Right cardiac atrium (tissue), 5 donors: ENCODE results near the gene SULT1A2. TPM values are rescaled to one million over a fixed set of nuclear protein-coding genes. Genes with fewer than 3 reads are reported as not detected.
A peak's percentile ranks its signal among the peaks of the same experiment; 100 is the strongest.
"Not testable (repeated sequence)": the region's sequence is repeated elsewhere in the genome, so short reads cannot be mapped to it uniquely, and the experiment has no call there.

ENCODE experiments used
- ATAC-seq, 2 donors: fragments of 200-7000 bp; cut with Tn5 transposase; one replicate each; pipeline versions ENCODE4 v1.8.0 to v1.9.1; 2020; ENCODE audit warnings: moderate library complexity in 2 of 2, mild to moderate bottlenecking in 1 of 2
- DNase-seq, 3 donors: peaks; one replicate each; pipeline ENCODE4 v3.0.0-alpha.2; 2020
- H3K27ac ChIP-seq: one replicate; pipeline ENCODE4 v1.5.1; 2013; ENCODE audit warnings: mild to moderate bottlenecking, low read length, control low read depth, moderate library complexity
- H3K27me3 ChIP-seq: one replicate; pipeline ENCODE4 v1.6.1; 2013; ENCODE audit not compliant: control insufficient read depth, insufficient read depth
- H3K4me1 ChIP-seq: one replicate; pipeline ENCODE4 v1.6.1; 2013; ENCODE audit warnings: low read length; ENCODE audit not compliant: control insufficient read depth, insufficient read depth
- H3K4me3 ChIP-seq: one replicate; pipeline ENCODE4 v1.5.1; 2013; ENCODE audit warnings: low read length, control low read depth
- H3K9me3 ChIP-seq: one replicate; pipeline ENCODE4 v1.6.1; 2013; ENCODE audit warnings: low read length; ENCODE audit not compliant: control insufficient read depth
- WGBS: extraction: QIAGEN DNeasy Blood & Tissue Kit; methylation state at CpG from one replicate; pipeline ENCODE4 v1.1.7; 2013; 5-methylcytosine and 5-hydroxymethylcytosine counted together
- intact Hi-C, 4 donors: fragments of 100-400 bp; cut with DNase I; formaldehyde crosslinking; loops; one replicate each; pipeline versions ENCODE4 v1.11.0 to v1.14.0; 2022 to 2023
- polyA plus RNA-seq: library from polyadenylated mRNA; stranded (reverse); fragments of 200-250 nt; gene quantifications from one replicate; pipeline ENCODE4 v1.2.3, GENCODE V29; 2013
- total RNA-seq, 4 donors: library from RNA; stranded (reverse); fragmentation: NEBNext Ultra II Directional; extraction: Animal tissue kit (Norgen Biotek cat#: 25700); gene quantifications; one replicate each; pipeline ENCODE4 v1.2.1, GENCODE V29; 2021
- donor health status: healthy with polysubstance abuse.
- donor health status: DM: no; HTN: yes; CAD: no.
- donor health status: DM: no; HTN: no; CAD: no.
- donor health status: DM: no; HTN: yes; CAD: no; lungs with severe emphysema.
- donor health status: DM: yes; HTN: yes; CAD: no.

The SULT1A2 gene
- total and polyA plus RNA-seq, 5 donors, result 2.1 to 3.8 (median 2.4) TPM

- no peak overlapping the region for H3K4me3 ChIP-seq
- intact Hi-C loops, result loop anchor here in 1 of 4 donors (10.0 kb wide), 1 partner anchor 123 kb away; the partner anchor contains the start of genes APOBR and CLN3
- ATAC-seq, result no peak
Observed at GRCh38 chr16:28617874-28618273, 21.0 kb upstream of the SULT1A2 start.

GRCh38 chr16:28616636-28617035, 19.8 kb upstream of the SULT1A2 start:
- intact Hi-C loops, result loop anchor here in 1 of 4 donors (10.0 kb wide), 1 partner anchor 122 kb away; the partner anchor contains the start of genes APOBR and CLN3
- Histone ChIP-seq H3K27ac (no peak overlapping the region), H3K9me3 (no peaks in the 10 kb centered on the region), H3K4me3 (no peak overlapping the region), H3K27me3 (no peaks in the 10 kb centered on the region), H3K4me1 (no peaks in the 10 kb centered on the region)
- ATAC-seq, result no peak
- DNase-seq, result no peak
- WGBS, result 67% methylated on average over 7 of the region's 7 CpGs

More at GRCh38 chr16:28617874-28618273, 21.0 kb upstream of the SULT1A2 start:
- H3K9me3 ChIP-seq, result no peaks in the 10 kb centered on the region
- WGBS, result 61% methylated on average over 4 of the region's 4 CpGs
- no peaks in the 10 kb centered on the region for H3K27me3 ChIP-seq
- no peak overlapping the region for H3K27ac ChIP-seq
- H3K4me1 ChIP-seq, result no peaks in the 10 kb centered on the region
- no peak for DNase-seq

GRCh38 chr16:28616224-28616577, 19.4 kb upstream of the SULT1A2 start:
- H3K27me3 ChIP-seq, H3K27ac ChIP-seq, H3K9me3 ChIP-seq, H3K4me1 ChIP-seq, ATAC-seq, H3K4me3 ChIP-seq: not testable (repeated sequence)
- 74% methylated on average over 7 of the region's 7 CpGs for WGBS
- peak in 1 of 3 donors; percentile 50 for DNase-seq
- intact Hi-C loops, result loop anchor here in 1 of 4 donors (10.0 kb wide), 1 partner anchor 121 kb away; the partner anchor contains the start of genes APOBR and CLN3

GRCh38 chr16:28615486-28616223, 18.8 kb upstream of the SULT1A2 start:
- intact Hi-C loops, result loop anchor here in 1 of 4 donors (10.0 kb wide), 1 partner anchor 121 kb away; the partner anchor contains the start of genes APOBR and CLN3
- H3K4me3 ChIP-seq, H3K27me3 ChIP-seq, H3K9me3 ChIP-seq, H3K27ac ChIP-seq, H3K4me1 ChIP-seq: not testable (repeated sequence)
- WGBS, result 42% methylated on average over 16 of the region's 24 CpGs
- peak in 1 of 2 donors; percentile 36 for ATAC-seq
- DNase-seq, result peak; percentile 70 to 87 (median 86)

- intact Hi-C loops, result loop anchor here in 1 of 4 donors (10.0 kb wide), 1 partner anchor 120 kb away; the partner anchor contains the start of genes APOBR and CLN3
- H3K27me3 ChIP-seq, H3K9me3 ChIP-seq, H3K4me3 ChIP-seq, H3K27ac ChIP-seq, DNase-seq, H3K4me1 ChIP-seq, ATAC-seq: not testable (repeated sequence)
- WGBS, result 80% methylated on average over 13 of the region's 16 CpGs
Observed at GRCh38 chr16:28614561-28614960, 17.7 kb upstream of the SULT1A2 start.

GRCh38 chr16:28613912-28614311, 17.1 kb upstream of the SULT1A2 start:
- 46% methylated on average over 7 of the region's 26 CpGs for WGBS
- not testable (repeated sequence) for ATAC-seq, H3K4me3 ChIP-seq, H3K27ac ChIP-seq, H3K4me1 ChIP-seq, H3K27me3 ChIP-seq, H3K9me3 ChIP-seq
- intact Hi-C loops, result loop anchor here in 1 of 4 donors (10.0 kb wide), 1 partner anchor 119 kb away; the partner anchor contains the start of genes APOBR and CLN3
- peak in 2 of 3 donors; percentile 33 to 53 for DNase-seq

- H3K27me3 ChIP-seq, H3K4me3 ChIP-seq, H3K9me3 ChIP-seq, H3K4me1 ChIP-seq, DNase-seq, H3K27ac ChIP-seq: not testable (repeated sequence)
- intact Hi-C loops, result loop anchor here in 1 of 4 donors (10.0 kb wide), 1 partner anchor 118 kb away; the partner anchor contains the start of genes APOBR and CLN3
- no CpG with 5 or more reads among the region's 17 CpGs for WGBS
- ATAC-seq, result peak; percentile 5 to 6
Observed at GRCh38 chr16:28612359-28613280, 15.8 kb upstream of the SULT1A2 start.

- intact Hi-C loops, result loop anchor here in 1 of 4 donors (10.0 kb wide), 1 partner anchor 116 kb away; the partner anchor contains the start of genes APOBR and CLN3
- peak overlapping the region; percentile 55 for H3K27ac ChIP-seq
- 81% methylated on average over 10 of the region's 10 CpGs for WGBS
- H3K9me3 ChIP-seq, result no peaks in the 10 kb centered on the region
- DNase-seq, result peak in 1 of 3 donors; percentile 32
- H3K4me3 ChIP-seq, result no peak overlapping the region
- no peaks in the 10 kb centered on the region for H3K27me3 ChIP-seq
- ATAC-seq, result no peak
- peaks cover 6% of the 10 kb centered on the region for H3K4me1 ChIP-seq
Observed at GRCh38 chr16:28610595-28611191, 13.8 kb upstream of the SULT1A2 start.

GRCh38 chr16:28609631-28610594, 13.1 kb upstream of the SULT1A2 start, which contains the start of gene SULT1A1:
Gene SULT1A1, minus strand, starts transcription at chr16:28610044. Its CDS starts 1,189 bp downstream, at chr16:28608855.
- Histone ChIP-seq H3K4me1 (peaks cover 6% of the 10 kb centered on the region), H3K27ac (peak within 1 kb of the TSS; percentile 55), H3K4me3 (peak within 1 kb of the TSS; percentile 15), H3K9me3 (no peaks in the 10 kb centered on the region), H3K27me3 (no peaks in the 10 kb centered on the region)
- DNase-seq, result peak; percentile 63 to 84 (median 84)
- peak; percentile 82 to 87 for ATAC-seq
- WGBS, result 20% methylated on average over 11 of the region's 11 CpGs
- intact Hi-C loops, result loop anchor here in 1 of 4 donors (10.0 kb wide), 1 partner anchor 115 kb away; the partner anchor contains the start of genes APOBR and CLN3
